ENCODE measurements around the gene MACROD2.

MACROD2 gene

DNA sequence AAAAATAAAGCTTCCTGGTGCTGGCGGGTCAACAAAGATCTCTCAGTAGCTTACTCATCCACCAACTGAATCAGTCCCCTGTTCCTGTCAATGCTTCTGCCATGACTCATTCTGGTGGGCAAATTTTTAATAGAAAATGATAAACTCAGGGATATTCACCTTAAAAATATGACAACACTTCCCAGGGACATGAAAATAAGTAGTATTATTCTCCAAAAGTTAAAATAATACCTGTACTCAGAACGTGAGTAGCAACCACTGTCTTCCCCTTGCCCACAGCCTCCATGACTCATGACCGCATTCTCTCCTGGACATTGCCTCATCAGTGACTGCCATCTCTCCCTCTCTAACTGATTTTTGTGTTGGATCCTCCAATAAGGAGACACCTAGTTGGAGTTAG is 2025.7 kb downstream of the MACROD2 start:
- no peak for DNase-seq

DNA sequence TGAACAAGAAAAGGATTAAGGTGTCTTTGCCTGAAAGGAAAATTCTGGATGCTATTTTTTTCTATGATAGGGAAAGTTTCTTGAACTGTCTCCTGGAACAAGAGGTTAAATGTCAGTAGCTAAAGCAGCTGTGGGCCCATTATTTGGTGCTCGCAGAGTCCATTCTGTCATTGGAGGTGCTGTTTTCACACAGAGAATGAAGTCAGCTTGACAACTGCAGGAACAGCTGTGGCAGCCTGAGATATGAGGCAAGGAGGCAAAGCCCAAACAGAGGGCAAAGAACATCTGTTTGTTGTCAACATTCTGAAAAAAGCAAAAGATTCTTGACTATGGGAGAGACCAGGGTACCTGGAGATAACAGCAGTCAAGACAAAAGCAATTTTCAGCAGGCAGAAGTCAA is 2029.8 kb downstream of the MACROD2 start:
- DNase-seq, result no peak

DNA sequence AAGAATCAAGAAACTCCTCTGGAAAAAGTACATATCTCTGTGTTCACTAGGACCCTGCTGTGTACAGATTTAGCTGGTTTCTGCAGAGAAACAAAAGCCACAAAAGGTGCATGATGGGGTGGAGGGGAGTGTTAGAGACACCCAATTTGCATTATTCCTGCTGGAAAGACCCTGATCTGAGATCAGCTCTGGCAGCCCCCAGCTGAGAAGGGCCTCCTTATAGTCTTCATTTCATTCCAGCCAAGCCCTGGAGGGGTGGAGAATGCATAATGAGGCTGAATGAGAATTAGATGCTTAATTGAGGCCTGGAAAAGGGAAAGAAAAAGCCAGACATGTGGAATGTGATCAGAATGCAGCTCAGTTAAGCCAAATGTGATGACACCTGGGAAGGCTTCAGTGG is 2032.4 kb downstream of the MACROD2 start:
- no peak for DNase-seq

DNA sequence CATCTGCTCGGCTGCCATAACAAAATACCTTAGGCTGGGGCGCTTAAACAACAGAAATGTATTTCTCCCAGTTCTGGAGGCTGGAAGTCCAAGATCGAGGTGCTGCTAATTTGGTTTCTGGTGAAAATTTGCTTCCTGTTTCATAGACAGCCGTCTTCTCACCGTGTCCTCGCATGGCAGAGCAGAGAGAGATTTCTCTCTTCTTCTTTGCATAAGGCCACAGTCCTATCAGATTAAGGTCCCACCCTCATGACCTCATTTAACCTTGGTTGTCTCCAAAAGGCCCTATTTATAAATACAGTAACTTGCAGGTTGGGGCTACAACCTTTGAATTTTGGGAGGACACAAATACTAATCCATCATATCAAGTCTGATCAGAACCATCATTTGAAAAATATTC is 2033.6 kb downstream of the MACROD2 start:
- no peak for DNase-seq

DNA sequence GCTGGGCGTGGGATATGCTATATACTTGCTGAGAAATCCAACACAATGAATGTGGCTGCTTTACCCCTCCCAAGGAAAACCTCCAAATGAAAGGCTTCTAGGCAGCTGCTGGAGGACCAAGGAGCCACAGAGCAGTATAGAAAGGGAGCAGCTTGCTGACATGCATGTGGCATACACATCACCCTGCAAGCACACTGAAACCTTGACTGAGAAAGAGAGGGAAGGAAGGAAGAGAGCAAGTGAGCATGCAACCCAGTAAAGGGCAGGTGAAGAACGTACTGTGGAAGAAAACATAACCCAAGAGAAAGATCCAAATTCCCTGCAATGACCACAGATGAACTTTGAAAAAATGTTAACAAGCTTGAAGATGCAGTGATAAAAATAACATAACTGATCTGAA is 2034.9 kb downstream of the MACROD2 start:
- no peak for DNase-seq

DNA sequence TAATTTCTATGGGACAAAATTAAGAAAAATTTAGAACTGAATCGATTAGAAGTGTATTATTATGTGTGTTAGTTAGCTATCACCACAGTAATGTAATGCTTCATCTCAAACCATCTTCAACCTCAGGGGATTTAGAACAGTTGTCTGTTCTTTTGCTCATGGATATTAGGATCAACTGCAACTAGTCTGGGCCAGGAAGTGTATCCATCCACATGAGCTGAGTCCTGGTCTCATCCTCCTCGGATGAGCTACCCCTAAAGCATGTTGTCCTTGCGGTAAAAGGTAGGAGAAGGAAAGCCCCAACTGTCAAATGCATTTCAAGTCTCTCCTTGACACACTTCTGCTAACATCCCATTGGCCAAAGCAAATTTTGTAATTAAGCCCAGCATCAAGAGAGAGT is 2040.3 kb downstream of the MACROD2 start:
- DNase-seq, result no peak

DNA sequence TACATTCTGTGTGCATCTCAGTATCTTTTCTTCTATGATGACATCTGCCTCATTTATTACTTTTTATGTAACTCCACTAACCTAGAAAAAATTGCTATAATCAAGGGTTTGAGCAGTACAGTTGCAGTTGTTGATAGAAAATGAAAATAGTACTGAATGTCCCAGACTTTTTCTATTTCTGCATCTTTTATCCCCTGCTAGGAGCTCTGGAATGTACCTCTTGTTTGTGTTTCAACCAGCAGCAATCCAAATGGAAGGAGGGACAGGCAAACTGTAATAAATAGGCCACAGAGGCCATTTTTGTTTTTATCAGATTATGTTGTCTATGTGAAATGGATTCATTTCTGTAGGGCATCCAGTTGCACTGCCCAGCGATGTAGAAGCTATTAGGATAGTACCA is 2041.0 kb downstream of the MACROD2 start:
- no peak for DNase-seq

DNA sequence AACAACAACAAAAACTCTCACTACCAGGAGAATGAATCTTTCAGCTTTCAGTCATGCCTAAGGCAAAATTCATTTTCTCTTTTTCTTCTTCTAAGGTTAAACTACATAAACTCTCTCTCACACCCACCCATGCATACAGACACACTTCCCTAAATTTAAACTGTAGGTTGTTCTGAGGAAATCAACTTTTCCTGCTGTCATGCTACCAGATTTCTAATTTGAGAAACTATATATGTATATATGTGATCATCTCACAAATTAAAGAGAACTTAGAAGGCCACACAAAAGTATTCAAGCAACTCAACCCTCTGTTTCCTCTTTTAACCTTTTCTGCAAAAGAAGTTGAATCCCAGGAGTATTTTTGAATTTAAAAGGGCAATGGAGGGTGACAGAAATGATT is 2045.4 kb downstream of the MACROD2 start:
- no peak for DNase-seq

DNA sequence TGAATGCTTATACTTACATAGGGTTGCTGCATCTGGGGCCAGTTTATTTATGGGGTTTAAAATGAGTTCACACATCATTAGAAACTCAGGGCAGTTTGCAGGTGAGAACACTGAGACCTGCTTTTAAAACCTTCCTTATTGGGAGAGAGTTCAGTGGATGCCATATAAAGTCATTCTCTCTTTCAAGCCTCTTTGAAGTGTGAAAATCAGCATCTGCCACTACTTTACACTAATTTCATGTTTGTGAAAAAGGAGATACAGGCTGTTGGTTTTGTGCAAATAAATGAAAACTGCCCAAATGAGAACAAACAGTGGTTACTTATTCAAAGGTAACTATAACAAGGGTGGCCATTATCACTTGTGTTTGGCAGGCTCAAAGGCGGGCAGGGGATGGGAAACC is 2047.4 kb downstream of the MACROD2 start:
- no peak for DNase-seq

DNA sequence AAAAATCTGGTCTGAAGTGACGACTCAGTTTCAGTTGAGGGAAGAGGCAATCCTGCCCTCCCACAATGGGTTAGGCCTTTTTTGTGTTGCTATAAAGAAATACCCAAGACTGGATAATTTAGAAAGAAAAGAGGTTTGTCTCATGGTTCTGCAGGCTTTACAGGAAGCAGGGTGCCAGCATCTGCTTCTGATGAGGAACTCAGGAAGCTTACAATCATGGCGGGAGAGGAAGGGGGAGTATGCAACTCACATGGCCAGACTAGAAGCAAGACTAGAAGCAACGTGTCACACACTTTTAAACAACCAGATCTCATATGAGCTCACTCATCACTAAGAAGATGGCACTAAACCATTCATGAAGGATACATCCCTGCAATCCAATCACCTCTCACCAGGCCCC is 2048.6 kb downstream of the MACROD2 start:
- DNase-seq, result no peak

DNA sequence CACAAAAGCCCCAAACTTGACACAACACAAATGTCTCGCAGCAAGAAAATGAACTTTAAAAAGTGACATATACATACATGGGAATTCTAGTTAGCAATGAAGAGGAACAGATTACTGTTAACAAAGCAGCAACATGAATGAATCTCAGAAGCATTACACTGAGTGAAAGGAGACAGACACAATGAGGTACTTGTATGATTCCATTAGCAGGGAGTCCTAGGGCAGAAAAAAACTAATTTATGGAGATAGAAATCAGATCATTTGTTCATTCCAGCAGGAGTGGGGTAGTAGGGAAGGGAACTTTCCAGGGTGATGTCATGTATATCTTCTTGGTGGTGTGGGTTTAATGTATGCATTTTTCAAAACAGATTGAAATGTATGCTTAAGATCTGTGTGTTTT is 2053.6 kb downstream of the MACROD2 start:
- no peak for DNase-seq

DNA sequence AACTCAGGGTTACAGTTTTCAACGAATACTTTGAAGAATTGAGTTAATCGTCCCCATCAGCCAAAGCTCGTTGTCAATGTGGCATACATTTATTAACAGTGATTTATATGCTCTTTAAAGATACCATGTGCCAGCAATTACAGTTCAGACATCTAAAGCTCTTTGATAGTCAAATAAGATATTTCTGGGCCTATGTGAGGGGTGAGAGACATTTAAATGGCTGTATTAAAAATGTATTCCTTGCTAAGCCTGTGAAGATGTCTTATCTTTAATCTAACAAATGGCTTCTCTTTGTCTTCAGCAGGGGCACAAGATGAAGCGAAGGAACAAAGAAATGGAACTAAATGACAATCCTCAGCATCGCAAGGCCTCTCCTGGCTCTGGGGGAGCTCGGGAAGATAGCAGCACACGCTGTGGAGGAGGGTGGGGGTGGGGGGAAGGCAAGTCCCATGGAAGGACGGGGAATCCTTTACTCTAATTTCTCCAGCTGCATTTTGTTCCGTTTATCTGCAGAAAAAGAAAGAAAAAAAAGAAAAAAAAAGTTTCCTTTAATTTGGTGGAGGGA is 2054.3 kb downstream of the MACROD2 start:
- no peak for DNase-seq

DNA sequence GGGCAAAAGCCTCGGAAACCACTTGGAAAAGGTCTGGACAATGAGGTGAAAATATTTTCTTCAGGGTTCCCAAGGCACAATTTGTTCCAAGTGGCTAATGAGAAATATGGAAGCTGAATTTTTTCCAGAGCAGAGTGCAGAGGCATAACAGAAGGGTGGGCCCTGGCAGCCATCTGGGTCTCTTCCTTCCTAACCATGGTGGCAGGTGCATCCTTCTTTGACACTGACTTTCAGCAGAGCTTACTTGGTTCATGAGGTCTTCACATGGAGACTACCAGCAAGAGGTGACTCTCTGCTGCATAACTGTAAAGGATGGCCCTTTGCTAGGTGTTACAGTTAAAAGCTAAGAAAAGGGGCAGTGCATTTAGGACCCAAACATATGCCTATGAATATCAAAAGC is 2055.1 kb downstream of the MACROD2 start:
- no peak for DNase-seq

DNA sequence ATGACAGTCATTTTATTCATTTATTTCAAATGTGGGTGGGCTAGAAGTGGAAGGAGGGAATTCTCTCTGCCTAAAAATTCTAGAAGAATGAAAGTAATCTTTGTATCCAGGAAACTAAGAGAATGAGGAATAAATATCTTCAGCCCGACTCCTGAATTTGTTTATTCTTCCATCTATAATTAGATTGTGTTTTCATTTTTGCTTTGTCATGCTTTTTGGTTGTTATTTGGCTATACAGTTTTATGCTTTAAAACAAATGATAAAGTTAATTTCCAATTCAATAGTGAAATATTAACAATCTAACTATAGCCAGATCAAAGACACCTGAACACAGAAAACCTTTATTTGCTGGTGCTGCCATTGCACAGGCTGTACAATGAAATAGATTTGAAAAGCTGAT is 2056.7 kb downstream of the MACROD2 start:
- no peak for DNase-seq

DNA sequence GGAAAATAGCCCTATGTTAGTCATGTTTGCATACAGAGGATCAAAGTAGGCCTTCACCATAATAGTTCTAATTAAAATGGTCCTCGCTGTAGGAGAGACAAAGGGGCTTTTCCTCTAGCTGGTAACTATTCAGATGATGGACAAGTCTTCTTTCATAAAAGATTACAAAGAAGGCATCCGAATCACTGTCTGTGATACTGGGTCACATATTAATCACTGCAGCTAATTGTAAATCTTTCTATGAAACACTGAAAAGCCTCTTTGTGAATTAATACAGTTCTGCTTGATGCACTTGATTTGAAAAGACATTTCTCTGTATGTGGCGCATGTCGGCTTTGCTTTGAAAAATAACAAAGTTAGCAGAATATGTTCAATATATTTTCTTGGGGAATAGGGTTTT is 2057.1 kb downstream of the MACROD2 start:
- DNase-seq, result peak in 1 of 2 donors; percentile 45

DNA sequence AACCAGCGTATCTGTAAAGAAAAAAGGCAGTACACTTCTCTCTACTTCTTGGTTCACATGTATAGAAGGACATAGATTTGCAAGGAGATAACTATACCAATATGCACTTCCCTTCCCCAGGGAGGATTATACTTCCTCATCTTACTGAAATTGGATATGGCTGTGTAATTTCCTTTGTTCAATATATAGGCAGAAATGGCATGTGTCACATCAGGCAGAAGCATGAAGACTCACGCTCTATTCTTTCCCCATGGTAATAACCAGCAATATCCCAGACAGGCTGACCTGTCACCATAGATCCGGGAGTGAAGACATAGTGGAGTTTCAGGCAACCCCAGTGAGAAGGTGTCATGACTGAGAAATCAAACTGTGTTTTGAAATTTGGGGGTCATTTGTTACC is 2059.7 kb downstream of the MACROD2 start:
- DNase-seq, result no peak

DNA sequence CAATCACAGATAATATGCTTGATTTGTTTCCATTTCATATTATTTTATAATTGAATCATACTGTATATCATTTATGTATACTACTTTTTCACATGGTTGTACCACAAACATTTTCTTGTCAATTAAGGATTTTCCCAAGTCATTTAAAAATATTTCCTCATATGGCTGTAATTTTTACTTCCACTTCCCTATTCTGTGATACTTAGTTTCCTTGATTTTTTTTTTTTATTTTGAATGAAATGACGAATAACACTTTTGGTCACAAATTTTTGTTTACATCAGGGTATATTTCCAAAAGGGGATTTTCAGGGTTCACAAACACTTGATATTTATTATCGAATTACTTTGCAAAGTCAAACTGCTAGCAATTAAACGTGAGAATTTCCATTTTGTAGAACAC is 2062.3 kb downstream of the MACROD2 start:
- DNase-seq, result no peak

DNA sequence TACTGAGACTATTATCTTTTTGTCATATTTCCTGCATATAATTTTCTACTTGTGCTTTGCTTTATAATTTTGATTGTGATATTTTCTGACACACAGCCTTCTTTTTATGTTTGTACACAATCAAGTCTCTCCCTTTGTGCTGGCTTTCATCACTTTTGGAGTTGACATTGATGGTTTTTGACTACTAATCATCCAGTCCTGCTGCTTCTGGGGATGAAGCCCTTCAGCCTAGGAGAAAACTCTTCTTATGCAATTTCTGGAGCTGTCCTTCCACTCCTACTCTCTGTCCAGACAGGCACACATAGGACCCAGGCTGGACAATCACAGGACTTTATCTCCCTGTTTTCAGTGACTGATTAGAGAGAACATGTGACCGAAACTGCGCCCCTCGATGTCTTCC is 2063.0 kb downstream of the MACROD2 start:
- DNase-seq, result no peak

DNA sequence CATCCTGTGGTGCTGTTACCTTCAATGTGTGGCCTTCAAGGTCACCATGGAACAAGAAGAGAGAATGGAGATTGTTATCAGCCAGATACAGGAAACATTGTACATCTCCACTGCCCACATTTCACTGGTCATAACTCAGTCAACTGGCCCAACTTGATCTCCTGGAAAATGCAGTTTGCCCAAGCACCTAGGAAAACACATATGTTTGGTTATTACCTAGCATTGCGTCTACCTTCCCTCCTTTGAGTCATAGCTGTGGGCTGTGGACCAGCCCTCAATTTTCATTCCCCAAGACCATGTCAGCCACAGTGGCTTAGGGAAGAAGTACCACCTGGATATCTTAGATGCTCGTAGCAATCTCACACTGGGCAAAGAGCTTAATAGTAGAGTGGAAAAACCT is 2064.5 kb downstream of the MACROD2 start:
- DNase-seq, result no peak

DNA sequence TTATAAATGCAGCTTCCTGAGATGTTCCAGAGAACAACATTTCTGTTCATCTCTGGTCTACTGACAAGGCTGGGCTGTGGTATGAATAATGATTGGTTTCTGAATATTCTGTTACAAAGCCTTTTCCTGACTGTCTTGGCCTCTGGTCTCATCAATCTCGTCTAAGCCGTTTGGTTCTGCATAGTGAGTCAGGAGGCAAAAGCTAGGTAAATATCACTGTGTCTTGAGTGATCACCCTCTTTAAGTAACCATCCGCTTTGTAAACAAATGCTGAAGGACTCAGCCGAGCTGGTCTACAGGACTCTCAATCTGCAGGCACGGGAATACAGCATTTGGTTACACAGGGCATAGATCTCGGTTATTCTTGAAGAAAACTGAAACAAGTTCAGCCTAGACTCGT is 2066.0 kb downstream of the MACROD2 start:
- no peak for DNase-seq

DNA sequence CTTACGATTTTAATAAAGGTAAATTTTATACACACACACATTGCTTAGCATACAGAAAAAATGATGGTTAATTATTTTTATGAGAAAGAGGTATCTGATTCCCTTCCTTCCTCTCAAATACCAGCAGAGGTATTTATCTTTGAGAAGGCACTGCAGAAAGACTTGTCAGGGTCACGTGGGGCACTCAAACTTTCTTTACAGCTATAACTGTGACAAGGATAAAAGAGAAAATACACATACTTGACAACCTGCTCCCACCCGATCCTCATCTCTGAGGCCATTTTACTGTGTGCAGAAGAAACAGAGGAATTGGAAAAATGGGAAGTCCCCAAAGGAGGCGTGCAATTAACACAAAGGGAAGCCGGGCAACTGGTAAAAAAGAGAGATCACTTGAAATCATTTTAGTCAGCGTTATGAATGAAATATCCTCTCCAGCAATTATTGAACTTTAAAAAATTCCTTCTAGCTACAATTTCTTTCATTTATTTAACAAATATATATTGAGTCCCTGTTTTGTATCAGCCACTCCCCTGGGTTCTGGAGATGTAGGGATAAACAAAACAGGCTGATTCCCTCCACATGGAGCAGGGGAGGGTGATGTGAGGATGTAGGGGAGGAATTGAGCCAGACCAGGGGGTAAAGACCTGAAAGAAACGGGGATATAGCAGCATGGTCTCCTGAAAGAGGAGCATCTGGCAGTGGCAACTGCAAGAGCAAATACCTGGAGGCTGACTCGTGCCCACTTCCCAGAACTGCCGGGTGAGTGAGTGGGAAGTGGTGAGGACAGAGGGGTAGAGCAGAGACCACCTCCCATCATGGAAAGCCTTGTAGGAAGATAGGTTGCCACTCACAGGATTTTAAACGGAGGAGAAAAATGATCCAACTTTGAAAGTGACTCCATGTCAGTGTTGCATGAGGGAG is 2067.6 kb downstream of the MACROD2 start:
- no peak for DNase-seq

DNA sequence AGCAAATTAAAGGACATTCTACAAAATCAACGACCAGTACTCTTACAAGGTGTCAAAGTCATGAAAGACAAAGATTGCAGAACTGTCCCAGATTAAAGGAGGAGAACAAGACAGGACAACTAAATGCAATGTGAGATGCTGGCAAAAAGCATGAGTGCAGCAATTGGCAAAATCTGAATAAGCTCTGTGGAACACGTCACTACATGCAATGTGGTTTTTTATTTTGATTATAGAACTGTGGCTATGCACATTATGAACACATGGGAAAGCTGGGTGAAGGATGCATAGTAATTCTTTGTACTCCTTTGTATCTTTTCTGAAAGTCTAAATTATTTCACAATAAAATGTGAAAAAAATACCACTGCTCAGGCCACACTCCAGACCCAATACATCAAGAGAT is 2068.6 kb downstream of the MACROD2 start:
- DNase-seq, result no peak

DNA sequence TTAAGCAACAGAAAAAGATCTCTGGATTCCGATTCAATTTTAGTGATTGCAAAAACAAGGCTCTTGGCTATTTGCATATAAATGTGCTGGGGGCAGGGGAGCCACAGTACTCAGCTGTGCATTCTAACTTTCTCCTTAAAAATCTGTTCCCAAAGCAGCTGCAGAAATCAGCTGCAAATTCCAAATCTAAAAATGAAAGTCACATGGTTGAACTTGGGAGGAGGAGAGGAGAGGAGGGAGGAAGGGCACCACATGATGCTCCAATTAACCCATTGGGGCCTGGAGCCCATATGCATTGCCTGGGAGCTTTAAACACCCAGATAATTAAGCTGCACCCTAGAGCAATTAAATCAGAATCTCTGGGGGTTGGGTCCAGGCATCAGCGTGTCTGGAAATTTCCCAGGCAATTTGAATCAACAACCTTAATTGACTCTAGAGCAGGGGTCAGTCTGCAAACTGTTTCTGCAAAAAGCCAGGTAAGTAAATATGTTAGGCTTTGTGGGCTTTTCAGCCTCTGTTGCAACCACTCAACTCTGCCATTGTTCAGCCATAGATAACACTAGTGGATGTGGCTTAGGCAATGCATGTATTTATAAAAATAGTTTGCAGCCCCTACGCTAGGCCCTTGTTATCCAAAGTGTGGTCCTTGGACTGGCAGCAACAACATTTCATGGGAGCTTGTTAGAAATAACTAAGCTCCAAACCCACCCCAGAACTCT is 2069.8 kb downstream of the MACROD2 start:
- DNase-seq, result peak in 1 of 2 donors; percentile 7

DNA sequence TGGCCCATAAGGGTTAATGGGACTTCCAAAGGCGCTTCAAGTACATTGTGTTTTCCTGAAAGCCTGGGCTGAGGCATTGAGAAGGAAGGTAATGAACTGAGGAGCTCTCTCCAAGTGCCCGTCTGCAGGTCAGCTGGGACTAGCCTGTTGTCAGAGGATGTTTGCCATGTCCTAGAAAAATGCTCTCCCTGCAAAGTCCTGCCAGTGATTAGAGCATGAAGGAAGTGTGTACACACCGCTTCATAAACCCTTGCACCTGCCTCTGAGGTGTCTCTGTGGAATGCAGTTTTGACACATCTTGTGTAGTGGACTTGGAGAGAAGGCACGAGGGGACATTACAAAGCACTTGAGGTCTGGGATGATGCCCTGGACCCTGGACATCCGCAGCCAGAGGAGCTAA is 2071.3 kb downstream of the MACROD2 start:
- DNase-seq, result no peak

All from hippocampal formation (tissue), 2 donors.